SKM-1 treated with dmso at 0.1 percent for 144 hours (cell line): Measurements from ENCODE around the gene MEPCE.

ENCODE experiments used
- DNase-seq: peaks from one replicate; lab custom pipeline; 2025; ENCODE audit not compliant: unreplicated experiment; lab: John Stamatoyannopoulos, UW

Gene MEPCE

DNA sequence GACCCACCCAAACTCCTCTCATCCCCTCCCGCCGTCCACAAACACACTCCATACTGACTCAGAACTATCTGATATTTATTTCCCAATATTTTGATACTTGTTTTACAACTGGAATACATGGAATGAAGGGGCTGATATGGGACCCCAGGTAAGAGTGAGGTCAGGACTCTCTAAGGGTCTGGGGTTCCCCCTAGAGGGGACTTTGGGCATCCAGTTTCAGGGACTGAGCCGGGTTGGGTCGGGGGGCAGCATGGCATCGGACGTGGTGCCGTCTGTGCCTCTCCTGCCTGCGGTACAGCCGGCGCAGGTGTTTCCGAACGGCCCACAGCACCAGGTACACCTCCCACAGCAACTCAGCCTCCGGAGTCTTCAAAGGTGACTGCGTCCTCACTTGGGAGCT is 26.9 kb downstream of the MEPCE start:
- DNase-seq = no peak

- no peak for DNase-seq
Observed at GRCh38 chr7:100457033-100457432, 27.4 kb downstream of the MEPCE start.

DNA sequence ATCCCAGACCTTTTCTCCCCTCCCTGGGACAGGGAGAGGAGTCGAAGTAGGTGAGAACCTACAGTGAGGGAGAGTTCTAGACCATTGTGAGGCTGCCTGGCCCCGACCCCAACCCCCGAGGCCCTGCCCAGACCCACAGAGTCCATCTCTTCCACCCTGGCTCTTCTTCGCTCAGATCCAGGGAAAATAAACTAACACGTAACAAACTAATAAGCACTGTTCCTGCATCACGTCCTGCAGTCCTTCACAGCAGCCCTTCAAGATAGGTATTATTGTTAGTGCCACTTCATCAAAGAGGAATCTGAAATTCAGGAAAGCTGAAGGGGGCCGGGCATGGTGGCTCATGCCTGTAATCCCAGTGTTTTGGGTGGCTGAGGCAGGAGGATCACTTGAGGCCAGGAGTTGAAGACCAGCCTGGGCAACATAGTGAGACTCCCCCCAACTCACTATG is 34.6 kb downstream of the MEPCE start, which contains the start of gene SPACDR:
TSS of gene SPACDR (minus strand) at position 51 of the 451 bp plus-strand sequence. CDS start 235 bp downstream, outside the sequence.
- DNase-seq = no peak

GRCh38 chr7:100464791-100465190 is 35.2 kb downstream of the MEPCE start:
- no peak for DNase-seq

DNA sequence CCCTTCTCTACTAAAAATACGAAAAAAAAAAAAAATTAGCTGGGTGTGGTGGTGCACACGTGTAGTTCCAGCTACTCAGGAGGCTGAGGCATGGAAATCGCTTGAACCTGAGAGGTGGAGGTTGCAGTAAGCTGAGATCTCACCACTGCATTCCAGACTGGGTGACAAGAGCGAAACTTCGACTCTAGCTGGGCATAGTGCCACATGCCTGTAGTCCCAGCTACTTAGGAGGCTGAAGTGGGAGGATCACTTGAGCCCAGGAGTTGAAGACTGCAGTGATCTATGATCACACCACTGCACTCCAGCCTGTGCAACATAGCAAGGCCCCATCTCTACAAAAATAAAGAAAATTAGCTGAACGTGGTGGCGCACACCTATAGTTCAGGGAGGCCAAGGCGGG is 35.7 kb downstream of the MEPCE start:
- DNase-seq = no peak

GRCh38 chr7:100465702-100466311 is 36.2 kb downstream of the MEPCE start:
- DNase-seq = no peak

DNA sequence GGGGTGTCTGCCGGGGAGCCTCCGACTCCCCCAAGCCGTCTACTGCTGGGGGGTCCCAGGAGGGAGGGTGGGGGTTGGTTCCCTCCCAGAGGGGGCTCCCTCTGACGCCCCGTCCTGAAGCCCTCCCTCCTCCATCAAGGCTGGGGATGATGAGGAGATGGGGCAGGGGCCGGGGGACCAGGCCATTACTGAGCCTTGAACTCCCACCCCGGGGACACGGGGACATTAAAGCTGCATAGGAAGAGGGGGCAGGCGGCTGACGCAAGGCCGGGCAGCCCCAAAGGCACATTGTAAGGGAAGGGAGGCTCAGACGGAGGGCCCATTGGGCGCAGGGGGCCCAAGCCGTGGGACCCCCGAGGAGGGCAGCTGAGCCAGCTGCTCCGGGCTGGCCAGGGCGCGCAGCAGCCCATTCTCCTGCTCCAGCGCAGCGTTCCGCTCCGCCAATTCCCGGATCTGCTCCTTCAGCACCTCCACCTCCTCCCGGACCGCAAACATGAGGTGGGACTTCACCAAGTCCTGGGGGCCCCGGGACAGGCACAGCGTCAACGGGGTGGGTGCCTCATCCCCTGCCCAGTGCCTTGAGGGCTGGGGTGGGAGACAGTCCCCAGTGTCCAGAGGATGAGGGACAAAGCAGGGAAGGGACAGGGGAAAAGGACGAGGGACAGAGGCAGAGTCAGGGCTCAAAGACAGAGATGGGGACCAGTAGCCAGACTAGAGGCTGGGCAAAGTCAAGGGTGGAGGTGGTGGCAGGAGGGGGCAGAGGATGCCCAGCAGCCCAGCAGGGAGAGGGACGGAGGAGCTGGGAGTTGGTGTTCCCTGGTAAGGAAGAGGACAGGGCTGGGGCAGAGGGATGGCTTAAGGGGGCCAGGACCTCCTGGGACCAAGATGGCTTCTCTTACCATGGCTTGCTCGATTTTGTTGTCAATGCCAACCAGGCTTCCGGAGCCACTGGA is 37.3 kb downstream of the MEPCE start:
- DNase-seq = no peak

DNA sequence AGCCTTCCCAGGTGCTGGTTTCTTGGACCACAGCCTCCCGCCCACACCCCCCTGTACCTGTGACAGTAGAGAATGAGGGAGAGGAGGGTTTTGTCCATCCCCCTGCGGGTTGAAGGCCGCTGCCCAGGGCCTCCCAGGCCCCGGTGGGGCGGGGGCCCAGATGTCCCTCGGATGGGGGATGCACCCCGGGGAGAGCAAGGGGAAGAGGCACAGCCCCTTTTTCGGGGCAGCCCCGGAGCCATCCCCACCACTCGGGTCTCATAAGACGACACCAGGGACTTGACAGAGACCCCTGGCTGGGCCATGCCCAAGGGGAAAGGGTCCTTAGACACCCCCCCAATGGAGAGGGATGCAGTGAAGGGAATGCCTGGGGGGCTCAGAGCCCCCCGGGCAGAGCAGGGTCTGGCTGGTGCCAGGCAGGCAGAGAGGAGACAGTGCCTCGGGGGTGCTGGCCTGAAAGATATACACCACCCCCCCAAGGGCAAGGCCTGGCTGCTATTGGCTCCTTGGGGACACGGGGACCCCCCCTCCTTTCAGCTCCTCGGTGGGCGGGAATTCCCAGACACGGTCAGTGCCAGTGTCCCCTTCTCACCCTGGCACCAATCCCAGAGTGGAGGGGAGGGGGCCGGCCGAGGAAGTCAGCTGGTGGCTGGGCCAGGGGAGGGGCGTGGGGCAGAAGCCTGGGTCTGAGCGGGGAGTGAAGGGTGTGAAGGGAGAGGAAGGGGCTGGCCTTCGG is 38.2 kb downstream of the MEPCE start:
- no peak for DNase-seq

- DNase-seq = peak; percentile 61
Observed at GRCh38 chr7:100469227-100470044, 39.8 kb downstream of the MEPCE start.

DNA sequence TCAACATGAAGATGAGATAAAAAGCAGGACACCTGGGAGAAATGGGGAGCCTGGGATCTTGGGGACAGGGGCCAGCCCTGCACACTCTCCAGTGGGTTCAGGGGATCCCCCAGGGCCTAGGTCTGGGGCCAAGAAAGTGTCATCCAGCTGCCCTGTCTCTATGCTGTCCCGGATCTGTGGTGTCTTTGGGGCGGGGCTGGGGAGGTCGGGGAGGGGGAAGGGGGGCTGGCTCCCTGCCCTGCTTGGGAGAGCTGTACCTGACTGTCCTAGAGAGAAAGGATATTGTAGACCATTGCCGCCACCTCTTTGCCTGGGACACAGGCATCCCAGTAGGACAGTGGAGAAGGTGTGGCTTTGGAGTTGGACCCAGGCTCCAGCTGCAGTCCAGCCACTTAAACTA is 41.4 kb downstream of the MEPCE start:
- no peak for DNase-seq

DNA sequence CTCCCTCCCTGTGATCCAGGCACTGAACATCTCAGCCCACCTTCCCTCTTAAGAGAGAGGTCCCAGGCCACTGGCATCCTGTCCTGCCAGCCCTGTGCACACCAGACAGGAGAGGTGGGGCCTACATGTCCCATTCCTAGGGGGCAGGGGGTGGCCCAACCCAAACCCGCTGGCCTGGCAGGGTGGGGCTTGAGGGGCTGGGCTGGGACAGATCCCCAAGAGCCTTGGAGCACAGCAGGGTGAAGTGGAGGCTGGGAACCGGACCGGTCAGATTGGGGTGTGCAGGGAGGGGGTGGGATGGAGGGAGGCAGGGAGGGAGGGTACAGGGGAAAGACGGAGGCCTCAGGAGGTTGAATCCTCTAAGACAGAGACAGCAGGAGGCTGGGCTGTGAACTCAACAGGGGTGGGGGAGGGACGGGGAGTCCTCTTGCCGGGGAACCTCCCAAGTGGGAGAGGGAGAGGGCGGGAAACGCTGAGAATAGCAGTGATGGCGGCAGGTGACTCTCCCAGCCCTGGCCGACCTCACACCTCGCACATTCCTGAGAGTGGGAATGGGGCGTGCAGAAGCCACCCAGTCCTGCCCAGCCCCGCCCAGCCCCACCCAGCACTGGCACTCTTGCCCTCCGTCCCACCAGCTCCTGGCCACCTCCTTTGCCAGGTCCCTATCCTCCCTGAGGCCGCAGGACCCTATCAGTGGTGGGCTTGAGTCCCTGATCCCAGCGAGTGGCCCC is 42.7 kb downstream of the MEPCE start:
- DNase-seq = no peak

GRCh38 chr7:100472854-100473499 is 43.3 kb downstream of the MEPCE start:
- DNase-seq = no peak

- no peak for DNase-seq
Observed at GRCh38 chr7:100475549-100475948, 45.9 kb downstream of the MEPCE start.

GRCh38 chr7:100476101-100476780 is 46.6 kb downstream of the MEPCE start:
- DNase-seq = no peak

GRCh38 chr7:100476903-100477870 is 47.6 kb downstream of the MEPCE start:
- DNase-seq = no peak

GRCh38 chr7:100477871-100478267 is 48.2 kb downstream of the MEPCE start:
- DNase-seq = no peak

- DNase-seq = peak; percentile 98
Observed at GRCh38 chr7:100478958-100479660, 49.5 kb downstream of the MEPCE start, which contains the start of gene TSC22D4. TSC22D4 (minus strand) TSS chr7:100479214; CDS start chr7:100478038, 1,176 bp downstream.
